Parathyroid adenoma (tissue), 2 donors: ENCODE data around the gene SPATA46.

Source experiments
- H2AFZ ChIP-seq: fragments of 300-600 bp; sonication (generic); one replicate; pipeline ENCODE4 v1.7.0; 2017; ENCODE audit warnings: antibody characterized with exemption, mild to moderate bottlenecking
- H3K27ac ChIP-seq: fragments of 300-600 bp; sonication (generic); one replicate; pipeline ENCODE4 v1.7.0; 2017
- H3K27me3 ChIP-seq: fragments of 300-600 bp; sonication (generic); one replicate; pipeline ENCODE4 v1.7.0; 2017; ENCODE audit warnings: low read length; ENCODE audit not compliant: control insufficient read depth, insufficient read depth
- H3K36me3 ChIP-seq: fragments of 300-600 bp; sonication (generic); one replicate; pipeline ENCODE4 v1.7.0; 2017; ENCODE audit warnings: low read length; ENCODE audit not compliant: control insufficient read depth, insufficient read depth
- H3K4me1 ChIP-seq: fragments of 300-600 bp; sonication (generic); one replicate; pipeline ENCODE4 v1.7.0; 2017; ENCODE audit warnings: control low read depth
- H3K4me2 ChIP-seq: fragments of 300-600 bp; sonication (generic); one replicate; pipeline ENCODE4 v1.7.0; 2017; ENCODE audit warnings: low read length
- H3K4me3 ChIP-seq: fragments of 300-600 bp; sonication (generic); one replicate; pipeline ENCODE4 v1.7.0; 2017; ENCODE audit warnings: low read depth, low read length
- H3K79me2 ChIP-seq: fragments of 300-600 bp; sonication (generic); one replicate; pipeline ENCODE4 v1.7.0; 2017; ENCODE audit warnings: control low read depth
- H3K9ac ChIP-seq: fragments of 300-600 bp; sonication (generic); one replicate; pipeline ENCODE4 v1.7.0; 2017; ENCODE audit warnings: mild to moderate bottlenecking
- H3K9me3 ChIP-seq: fragments of 300-600 bp; sonication (generic); one replicate; pipeline ENCODE4 v1.7.0; 2017; ENCODE audit warnings: low read length; ENCODE audit not compliant: control insufficient read depth
- TF ChIP-seq, protein P1 (sequence below): fragments of 300-600 bp; sonication (generic); IDR thresholded peaks from one replicate; pipeline ENCODE4 v1.7.0; 2017; ENCODE audit warnings: antibody characterized with exemption, mild to moderate bottlenecking
- donor health status: primary hyperparathyroidism.

The SPATA46 gene

GRCh38 chr1:162371611-162372010, 5.0 kb downstream of the SPATA46 start:
- Histone ChIP-seq H3K9ac (no peak overlapping the region), H3K4me2 (no peak overlapping the region), H3K27me3 (no peaks in the 10 kb centered on the region), H3K4me1 (no peaks in the 10 kb centered on the region), H3K36me3 (no peaks in the 10 kb centered on the region), H3K9me3 (no peaks in the 10 kb centered on the region), H2AFZ (no peak overlapping the region), H3K79me2 (no peaks in the 10 kb centered on the region), H3K4me3 (no peak overlapping the region), H3K27ac (no peak overlapping the region)
- TF ChIP-seq, protein P1, sequence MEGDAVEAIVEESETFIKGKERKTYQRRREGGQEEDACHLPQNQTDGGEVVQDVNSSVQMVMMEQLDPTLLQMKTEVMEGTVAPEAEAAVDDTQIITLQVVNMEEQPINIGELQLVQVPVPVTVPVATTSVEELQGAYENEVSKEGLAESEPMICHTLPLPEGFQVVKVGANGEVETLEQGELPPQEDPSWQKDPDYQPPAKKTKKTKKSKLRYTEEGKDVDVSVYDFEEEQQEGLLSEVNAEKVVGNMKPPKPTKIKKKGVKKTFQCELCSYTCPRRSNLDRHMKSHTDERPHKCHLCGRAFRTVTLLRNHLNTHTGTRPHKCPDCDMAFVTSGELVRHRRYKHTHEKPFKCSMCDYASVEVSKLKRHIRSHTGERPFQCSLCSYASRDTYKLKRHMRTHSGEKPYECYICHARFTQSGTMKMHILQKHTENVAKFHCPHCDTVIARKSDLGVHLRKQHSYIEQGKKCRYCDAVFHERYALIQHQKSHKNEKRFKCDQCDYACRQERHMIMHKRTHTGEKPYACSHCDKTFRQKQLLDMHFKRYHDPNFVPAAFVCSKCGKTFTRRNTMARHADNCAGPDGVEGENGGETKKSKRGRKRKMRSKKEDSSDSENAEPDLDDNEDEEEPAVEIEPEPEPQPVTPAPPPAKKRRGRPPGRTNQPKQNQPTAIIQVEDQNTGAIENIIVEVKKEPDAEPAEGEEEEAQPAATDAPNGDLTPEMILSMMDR = no peak

- Histone ChIP-seq H3K4me1 (no peaks in the 10 kb centered on the region), H3K9ac (no peak overlapping the region), H3K27ac (no peak overlapping the region), H2AFZ (no peak overlapping the region), H3K36me3 (no peaks in the 10 kb centered on the region), H3K9me3 (no peaks in the 10 kb centered on the region), H3K27me3 (no peaks in the 10 kb centered on the region), H3K4me3 (no peak overlapping the region), H3K4me2 (no peak overlapping the region), H3K79me2 (no peaks in the 10 kb centered on the region)
- TF ChIP-seq, protein P1 = no peak
These were observed 5.9 kb downstream of the SPATA46 start for GRCh38 chr1:162370721-162371120.

DNA sequence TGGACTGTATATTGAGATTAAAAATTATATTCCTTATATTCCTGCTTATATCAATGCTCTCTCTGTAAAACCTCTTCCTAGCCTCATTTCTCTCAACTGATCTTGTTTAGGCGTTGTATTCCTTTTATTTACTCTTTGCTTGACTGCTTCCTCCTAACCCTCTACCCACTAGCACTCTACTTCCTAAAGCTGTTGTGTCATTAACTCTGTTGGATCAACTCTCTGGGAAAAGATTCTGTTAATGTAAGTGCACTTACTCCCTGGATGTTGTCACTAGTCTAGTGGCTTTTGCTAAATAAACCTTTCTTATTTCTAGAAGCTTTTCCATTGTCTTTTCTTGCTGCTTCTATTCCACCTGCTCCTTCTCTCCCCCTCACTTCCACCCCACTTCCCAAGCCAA, 6.5 kb downstream of the SPATA46 start:
- H3K79me2 ChIP-seq = no peaks in the 10 kb centered on the region
- H3K27ac ChIP-seq = no peak overlapping the region
- H3K4me1 ChIP-seq = no peaks in the 10 kb centered on the region
- no peak overlapping the region for H2AFZ ChIP-seq
- no peaks in the 10 kb centered on the region for H3K9me3 ChIP-seq
- no peak overlapping the region for H3K4me2 ChIP-seq
- no peaks in the 10 kb centered on the region for H3K36me3 ChIP-seq
- no peak overlapping the region for H3K9ac ChIP-seq
- H3K27me3 ChIP-seq = no peaks in the 10 kb centered on the region
- TF ChIP-seq, protein P1 = no peak
- no peak overlapping the region for H3K4me3 ChIP-seq

DNA sequence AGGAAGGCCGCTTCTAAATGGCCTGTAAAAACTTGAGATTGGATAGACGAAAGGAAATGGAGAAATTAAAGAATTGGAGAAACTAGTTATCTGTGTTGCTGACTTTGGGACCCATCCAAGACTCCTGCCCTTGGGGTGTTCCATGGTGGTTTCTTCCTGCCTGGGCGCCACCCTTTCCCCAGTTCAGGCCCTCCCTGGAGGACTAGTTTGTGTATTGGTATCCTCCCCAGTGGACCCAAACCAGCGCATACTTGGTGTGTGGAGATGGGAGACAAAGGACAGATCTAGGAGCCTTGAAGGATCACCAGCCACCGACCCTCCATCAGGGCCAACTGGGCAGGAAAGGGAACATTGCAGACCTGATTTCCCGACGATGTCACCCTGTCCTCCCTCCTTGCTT, 7.1 kb downstream of the SPATA46 start:
- Histone ChIP-seq H3K4me2 (no peak overlapping the region), H3K9me3 (no peaks in the 10 kb centered on the region), H3K4me1 (no peaks in the 10 kb centered on the region), H3K4me3 (no peak overlapping the region), H3K27ac (no peak overlapping the region), H3K36me3 (no peaks in the 10 kb centered on the region), H3K9ac (no peak overlapping the region), H3K79me2 (no peaks in the 10 kb centered on the region), H2AFZ (no peak overlapping the region), H3K27me3 (no peaks in the 10 kb centered on the region)
- TF ChIP-seq, protein P1 = no peak

GRCh38 chr1:162368451-162368850, 8.2 kb downstream of the SPATA46 start:
- no peak overlapping the region for H3K9ac ChIP-seq
- no peaks in the 10 kb centered on the region for H3K9me3 ChIP-seq
- no peaks in the 10 kb centered on the region for H3K4me1 ChIP-seq
- no peaks in the 10 kb centered on the region for H3K36me3 ChIP-seq
- no peak overlapping the region for H2AFZ ChIP-seq
- H3K4me3 ChIP-seq = no peak overlapping the region
- H3K27ac ChIP-seq = no peak overlapping the region
- TF ChIP-seq, protein P1 = no peak
- no peaks in the 10 kb centered on the region for H3K27me3 ChIP-seq
- no peak overlapping the region for H3K4me2 ChIP-seq
- no peaks in the 10 kb centered on the region for H3K79me2 ChIP-seq
